ENCODE data around the gene RABEP2.

- TF ChIP-seq CTCF (IDR thresholded peaks at IDR 0.05; ENCODE audit: low read depth, low read length, poor library complexity, severe bottlenecking) (no peak), EZH2phosphoT487 (IDR thresholded peaks at IDR 0.05; ENCODE audit: borderline replicate concordance, low read length) (no peak)
Measured at GRCh38 chr16:28958216-28958615, 33.2 kb upstream of the RABEP2 start.
